HepG2 (cell line): ENCODE data around the gene RELB. TPM values are rescaled to one million over a fixed set of nuclear protein-coding genes. Genes with fewer than 3 reads are reported as not detected.

Experiments used
- AKAP8 ChIP-seq: sonication (generic); formaldehyde crosslinking; IDR thresholded peaks from 2 replicates; pipeline ENCODE4 v1.5.1; 2020; ENCODE audit warnings: mild to moderate bottlenecking, missing genetic modification reagents
- BORCS8-MEF2B ChIP-seq: sonication (generic); formaldehyde crosslinking; IDR thresholded peaks from 2 replicates; pipeline ENCODE4 v1.8.0; 2022; ENCODE audit warnings: mild to moderate bottlenecking, missing genetic modification reagents
- EEA1 ChIP-seq: sonication (generic); formaldehyde crosslinking; IDR thresholded peaks from 2 replicates; pipeline ENCODE4 v1.5.1; 2020; ENCODE audit warnings: mild to moderate bottlenecking, missing genetic modification reagents, borderline replicate concordance
- HINFP ChIP-seq: sonication (generic); formaldehyde crosslinking; IDR thresholded peaks from 2 replicates; pipeline ENCODE4 v1.4.0; 2020; ENCODE audit warnings: low read depth, mild to moderate bottlenecking, missing genetic modification reagents
- HMGXB3 ChIP-seq: sonication (generic); formaldehyde crosslinking; IDR thresholded peaks from 2 replicates; pipeline ENCODE4 v1.4.0; 2020; ENCODE audit warnings: missing genetic modification reagents, borderline replicate concordance
- KDM1A ChIP-seq: IDR thresholded peaks from 2 replicates; pipeline ENCODE4 v1.6.1; 2016; ENCODE audit warnings: missing compliant biosample characterization
- MTA1 ChIP-seq: sonication (generic); formaldehyde crosslinking; IDR thresholded peaks from 2 replicates; pipeline ENCODE4 v1.4.0; 2020; ENCODE audit warnings: missing genetic modification reagents, mild to moderate bottlenecking, borderline replicate concordance
- NR1H2 ChIP-seq: sonication (generic); formaldehyde crosslinking; IDR thresholded peaks from 2 replicates; pipeline ENCODE4 v1.8.1; 2022; ENCODE audit warnings: low read depth, missing genetic modification reagents, borderline replicate concordance
- POLR2A ChIP-seq, 2 experiments: IDR thresholded peaks; 2 replicates each; pipeline ENCODE4 v1.6.1; 2011; ENCODE audit warnings: low read depth in 2 of 2, low read length in 2 of 2, mild to moderate bottlenecking in 1 of 2, moderate library complexity in 1 of 2; ENCODE audit not compliant: insufficient read depth in 1 of 2
- POLR2AphosphoS5 ChIP-seq: IDR thresholded peaks from 2 replicates; pipeline ENCODE4 v1.6.1; 2012; ENCODE audit warnings: low read depth, low read length
- RBM22 ChIP-seq: fragments of 200-400 bp; formaldehyde crosslinking; optimal IDR thresholded peaks from 2 replicates; pipeline ENCODE3; 2017; ENCODE audit warnings: mild to moderate bottlenecking, low read length, moderate library complexity
- SALL2 ChIP-seq: sonication (generic); formaldehyde crosslinking; IDR thresholded peaks from 2 replicates; pipeline ENCODE4 v1.8.1; 2023; ENCODE audit warnings: mild to moderate bottlenecking, missing genetic modification reagents, inconsistent platforms
- SAP130 ChIP-seq: IDR thresholded peaks from 2 replicates; pipeline ENCODE4 v1.6.1; 2016; ENCODE audit warnings: low read depth
- SNAI1 ChIP-seq: sonication (generic); formaldehyde crosslinking; IDR thresholded peaks from 2 replicates; pipeline ENCODE4 v1.5.0; 2020; ENCODE audit warnings: mild to moderate bottlenecking, missing genetic modification reagents, borderline replicate concordance
- TCF7L2 ChIP-seq: IDR thresholded peaks from 2 replicates; pipeline ENCODE4 v1.6.1; 2011; ENCODE audit warnings: mild to moderate bottlenecking, low read depth, low read length, moderate library complexity
- TFAP4 ChIP-seq: sonication (generic); IDR thresholded peaks from 2 replicates; pipeline ENCODE4 v1.6.1; 2016; ENCODE audit warnings: low read depth, borderline replicate concordance
- THAP9 ChIP-seq: sonication (generic); formaldehyde crosslinking; IDR thresholded peaks from 2 replicates; pipeline ENCODE4; 2020; ENCODE audit warnings: missing genetic modification reagents, mild to moderate bottlenecking, borderline replicate concordance
- ZMAT3 ChIP-seq: sonication (generic); formaldehyde crosslinking; conservative IDR thresholded peaks from 2 replicates; pipeline ENCODE4 v1.7.0; 2021; ENCODE audit warnings: missing genetic modification reagents
- ZNF260 ChIP-seq: sonication (generic); formaldehyde crosslinking; IDR thresholded peaks from 2 replicates; pipeline ENCODE4 v1.4.0; 2020; ENCODE audit warnings: missing genetic modification reagents, low read depth, mild to moderate bottlenecking, borderline replicate concordance
- ZNF660 ChIP-seq: sonication (generic); formaldehyde crosslinking; IDR thresholded peaks from 2 replicates; pipeline ENCODE4 v1.5.1; 2020; ENCODE audit warnings: mild to moderate bottlenecking, low read depth, missing genetic modification reagents, borderline replicate concordance
- polyA plus RNA-seq, 8 experiments: library from polyadenylated mRNA; depleted of rRNA in 3 of 8; stranded (reverse) in 7 of 8; unstranded in 1 of 8; fragments of >200 nt; fragmentation: Illumina TruSeq in 4 of 8; extraction: Trizol in 4 of 8; gene quantifications; 2 replicates each; pipeline versions ENCODE4 v1.2.1 to v1.2.3, GENCODE V29; 2011 to 2016; ENCODE audit warnings: low read depth in 4 of 8, missing spikeins in 1 of 8, mixed read lengths in 1 of 8; ENCODE audit not compliant: insufficient read depth in 1 of 8
- total RNA-seq, 5 experiments: library from RNA; depleted of rRNA; stranded (reverse); fragments of >200 nt; fragmentation: Illumina TruSeq; extraction: Trizol; gene quantifications; 2 replicates each; pipeline ENCODE4 v1.2.3, GENCODE V29; 2016; ENCODE audit warnings: low read depth in 1 of 5

Gene RELB
- total and polyA plus RNA-seq, 2 of the 13 experiments (the other 11 are each of a cell fraction or from before 2014, with no cell fraction given): 1.9 to 3.5 TPM

- TF ChIP-seq ZNF260 (CRISPR knock-in tag) (no peak), SAP130 (CRISPR knock-in tag) (peak; percentile 98), NR1H2 (CRISPR knock-in tag) (no peak), MTA1 (CRISPR knock-in tag) (peak; percentile 97), TFAP4 (no peak; the same call in 1 of the 2 replicates), RBM22 (no peak), BORCS8-MEF2B (CRISPR knock-in tag) (peak; percentile 97), POLR2A (IDR thresholded peaks at IDR 0.05; ENCODE audit: insufficient read depth in 1 of 2, low read depth in 2 of 2, low read length in 2 of 2) (peak; percentile 62 to 82; a peak in 3 of 4 replicates), EEA1 (CRISPR knock-in tag) (no peak; the same call in 1 of the 2 replicates), ZNF660 (CRISPR knock-in tag) (no peak), POLR2AphosphoS5 (peak; percentile 82), HINFP (CRISPR knock-in tag) (peak; percentile 90; the same call in 1 of the 2 replicates), SALL2 (CRISPR knock-in tag) (peak; percentile 99), THAP9 (CRISPR knock-in tag) (no peak; the same call in 1 of the 2 replicates), KDM1A (CRISPR knock-in tag) (no peak), ZMAT3 (CRISPR knock-in tag) (peak; percentile 90), HMGXB3 (CRISPR knock-in tag) (no peak), AKAP8 (peak; percentile 95), SNAI1 (CRISPR knock-in tag) (no peak; the same call in 1 of the 2 replicates), TCF7L2 (no peak)
Observed at GRCh38 chr19:45079063-45079910, 78.0 kb downstream of the RELB start, which contains the start of gene GEMIN7 (continued).
